A549 (cell line): ENCODE measurements around the gene SLC12A2. TPM values are rescaled to one million over a fixed set of nuclear protein-coding genes. Genes with fewer than 3 reads are reported as not detected.

Source experiments
- ATAC-seq, 2 experiments: fragments of 200-7000 bp in 1 of 2; fragments of >200 bp in 1 of 2; cut with Nextera tagmentation in 1 of 2; cut with Tn5 transposase in 1 of 2; 3 replicates each; pipeline versions ENCODE4 v1.8.0 to v1.9.1; 2018 to 2020; ENCODE audit warnings: mild to moderate bottlenecking in 1 of 2, moderate library complexity in 1 of 2
- CTCF ChIA-PET: fragments of 300-600 bp; sonication (Branson Sonifier 250); formaldehyde crosslinking; extraction: SDS; loops from one replicate; lab custom pipeline; 2021; ENCODE audit warnings: antibody characterized with exemption, inconsistent platforms; lab: Yijun Ruan, JAX
- POLR2A ChIA-PET: fragments of 350-600 bp; formaldehyde crosslinking; extraction: SDS; loops from one replicate; lab custom pipeline; 2021; ENCODE audit warnings: antibody characterized with exemption, inconsistent platforms; lab: Yijun Ruan, JAX
- DNase-seq, 2 experiments: peaks; one replicate each; pipeline versions ENCODE4 v3.0.0 to v3.0.0-alpha.2; 2011 to 2016; ENCODE audit warnings: low read depth in 1 of 2, low spot score in 1 of 2
- FAIRE-seq: peaks from 2 replicates; lab custom pipeline; 2011; peaks lifted over from hg19 to GRCh38; lab: Jason Lieb, UNC
- H3K27ac ChIP-seq, 2 experiments: fragments of >200 bp; sonication (Bioruptor Twin); formaldehyde crosslinking; 3 replicates each; pipeline ENCODE4 v1.5.1; 2016 to 2017
- H3K4me1 ChIP-seq: fragments of >200 bp; sonication (Bioruptor Twin); formaldehyde crosslinking; 3 replicates; pipeline ENCODE4 v1.6.1; 2016
- H3K4me2 ChIP-seq: fragments of >200 bp; sonication (Bioruptor Twin); formaldehyde crosslinking; 3 replicates; pipeline ENCODE4 v1.6.1; 2016
- H3K4me3 ChIP-seq: fragments of >200 bp; sonication (Bioruptor Twin); formaldehyde crosslinking; 3 replicates; pipeline ENCODE4 v1.5.1; 2016
- H3K9me3 ChIP-seq: fragments of >200 bp; sonication (Bioruptor Twin); formaldehyde crosslinking; 3 replicates; pipeline ENCODE4 v1.6.1; 2016
- CHD2 ChIP-seq: fragments of 150-350 bp; IDR thresholded peaks from 2 replicates; pipeline ENCODE4 v1.6.1; 2014; ENCODE audit warnings: low read length; ENCODE audit not compliant: partially characterized antibody
- EHF ChIP-seq: fragments of 250-450 bp; sonication (Bioruptor Pico); IDR thresholded peaks from 2 replicates; pipeline ENCODE4 v1.5.0; 2020; ENCODE audit warnings: mild to moderate bottlenecking
- EHMT2 ChIP-seq: fragments of 200-600 bp; sonication (generic); IDR thresholded peaks from 2 replicates; pipeline ENCODE4 v1.6.1; 2016; ENCODE audit warnings: antibody characterized with exemption, low read depth, mild to moderate bottlenecking, moderate library complexity
- FOSB ChIP-seq: fragments of 250-450 bp; sonication (Bioruptor Pico); IDR thresholded peaks from 2 replicates; pipeline ENCODE4 v1.5.0; 2020; ENCODE audit warnings: mild to moderate bottlenecking, moderate library complexity
- FOXS1 ChIP-seq: fragments of 250-450 bp; sonication (Bioruptor Pico); IDR thresholded peaks from 2 replicates; pipeline ENCODE4 v1.5.0; 2020; ENCODE audit warnings: mild to moderate bottlenecking, moderate library complexity
- HEYL ChIP-seq: fragments of 250-450 bp; sonication (Bioruptor Pico); IDR thresholded peaks from 2 replicates; pipeline ENCODE4 v1.8.0; 2021; ENCODE audit warnings: mild to moderate bottlenecking, moderate library complexity
- HMGXB4 ChIP-seq: fragments of 250-450 bp; sonication (Bioruptor Pico); IDR thresholded peaks from 2 replicates; pipeline ENCODE4 v1.5.0; 2021; ENCODE audit warnings: mild to moderate bottlenecking, moderate library complexity, borderline replicate concordance
- HOXB13 ChIP-seq: fragments of 250-450 bp; sonication (Bioruptor Pico); IDR thresholded peaks from 2 replicates; pipeline ENCODE4 v1.5.0; 2020; ENCODE audit warnings: low read depth, mild to moderate bottlenecking, moderate library complexity
- HOXB5 ChIP-seq: fragments of 250-450 bp; sonication (Bioruptor Pico); IDR thresholded peaks from 2 replicates; pipeline ENCODE4 v1.5.0; 2020; ENCODE audit warnings: mild to moderate bottlenecking, moderate library complexity
- JUNB ChIP-seq: fragments of >200 bp; sonication (Bioruptor Twin); formaldehyde crosslinking; IDR thresholded peaks from 2 replicates; pipeline ENCODE4 v1.6.1; 2016
- KDM1A ChIP-seq: fragments of 200-600 bp; sonication (generic); IDR thresholded peaks from 2 replicates; pipeline ENCODE4 v1.6.1; 2016; ENCODE audit warnings: low read depth, mild to moderate bottlenecking
- MAFK ChIP-seq: fragments of 450-650 bp; IDR thresholded peaks from 2 replicates; pipeline ENCODE4 v1.6.1; 2014; ENCODE audit not compliant: partially characterized antibody
- MYC ChIP-seq: IDR thresholded peaks from 2 replicates; pipeline ENCODE4 v1.6.1; 2012; ENCODE audit warnings: mild to moderate bottlenecking, inconsistent platforms, low read length, improper control_type of control experiment, borderline replicate concordance
- NPAS2 ChIP-seq: fragments of 250-450 bp; sonication (Bioruptor Pico); IDR thresholded peaks from 2 replicates; pipeline ENCODE4 v1.8.0; 2022; ENCODE audit warnings: mild to moderate bottlenecking, moderate library complexity, borderline replicate concordance
- NR3C1 ChIP-seq: fragments of >200 bp; sonication (Bioruptor Twin); formaldehyde crosslinking; IDR thresholded peaks from 3 replicates; pipeline ENCODE4 v1.6.1; 2017
- POLR2AphosphoS2 ChIP-seq: conservative IDR thresholded peaks from 2 replicates; pipeline ENCODE4 v1.6.1; 2012; ENCODE audit warnings: low read length, improper control_type of control experiment, inconsistent platforms
- RAD21 ChIP-seq, 2 experiments: fragments of >200 bp in 1 of 2; sonication (Bioruptor Twin) in 1 of 2; formaldehyde crosslinking in 1 of 2; IDR thresholded peaks in 1 of 2; conservative IDR thresholded peaks in 1 of 2; 2 replicates in 1 of 2; 3 replicates in 1 of 2; pipeline ENCODE4 v1.6.1; 2012 to 2018; ENCODE audit warnings: inconsistent platforms in 1 of 2
- RCOR1 ChIP-seq: fragments of 150-350 bp; IDR thresholded peaks from 2 replicates; pipeline ENCODE4 v1.6.1; 2014; ENCODE audit warnings: antibody characterized with exemption, low read length, low read depth
- RNF2 ChIP-seq: fragments of 200-600 bp; sonication (generic); IDR thresholded peaks from 2 replicates; pipeline ENCODE4 v1.6.1; 2016; ENCODE audit warnings: low read depth, mild to moderate bottlenecking, antibody characterized with exemption, moderate library complexity, borderline replicate concordance
- SREBF2 ChIP-seq: fragments of 450-650 bp; IDR thresholded peaks from 2 replicates; pipeline ENCODE4 v1.6.1; 2014; ENCODE audit warnings: mild to moderate bottlenecking, moderate library complexity
- TFCP2L1 ChIP-seq: fragments of 250-450 bp; sonication (Bioruptor Pico); IDR thresholded peaks from 2 replicates; pipeline ENCODE4 v1.5.0; 2021; ENCODE audit warnings: mild to moderate bottlenecking
- TP53 ChIP-seq: fragments of 250-450 bp; sonication (Bioruptor Pico); IDR thresholded peaks from 2 replicates; pipeline ENCODE4 v1.5.0; 2021; ENCODE audit warnings: mild to moderate bottlenecking, moderate library complexity
- WGBS: methylation state at CpG from one replicate; pipeline ENCODE4 v1.1.6; 2017; ENCODE audit errors: missing lambda C conversion rate; 5-methylcytosine and 5-hydroxymethylcytosine counted together
- polyA plus RNA-seq, 4 experiments: library from polyadenylated mRNA; depleted of rRNA in 3 of 4; stranded (reverse); fragments of >200 nt; fragmentation: RNase III in 1 of 4; extraction: RNeasy Plus Mini Kit Qiagen cat#74134 plus additional on column Dnase treatment in 1 of 4; gene quantifications; 2 replicates in 3 of 4; 3 replicates in 1 of 4; pipeline ENCODE4 v1.2.3, GENCODE V29; 2011 to 2017
- TF ChIP-seq, protein P1 (sequence below): fragments of 450-650 bp; IDR thresholded peaks from 2 replicates; pipeline ENCODE4 v1.6.1; 2014; ENCODE audit warnings: antibody characterized with exemption
- TF ChIP-seq, protein P2 (sequence below): IDR thresholded peaks from 2 replicates; pipeline ENCODE4 v1.6.1; 2012
- TF ChIP-seq, protein P3 (sequence below): IDR thresholded peaks from 2 replicates; pipeline ENCODE4 v1.6.1; 2012; ENCODE audit warnings: low read depth, borderline replicate concordance

Gene SLC12A2
- polyA plus RNA-seq, 2 of the 4 experiments (the other 2 are of a cell fraction) = 17.1 to 99.9 TPM

DNA sequence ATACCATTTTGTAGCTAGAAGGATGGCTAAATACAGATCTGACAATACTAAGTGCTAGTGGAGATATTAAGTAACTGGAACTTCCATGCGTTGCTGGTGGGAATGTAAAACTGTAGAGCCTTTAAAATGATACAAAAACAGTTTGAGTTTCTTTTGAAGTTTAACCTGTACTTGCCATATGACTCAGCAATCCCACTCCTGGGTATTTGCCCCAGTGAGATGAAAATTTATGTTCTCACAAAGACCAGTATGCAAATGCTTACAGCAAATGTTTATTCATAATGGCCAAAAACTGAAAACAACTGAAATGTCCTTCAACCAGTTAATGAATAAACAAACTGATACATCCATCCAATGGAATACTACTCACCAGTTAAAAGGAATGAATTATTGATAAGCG lies 137.3 kb downstream of the SLC12A2 start:
- H3K4me2 ChIP-seq = no peak overlapping the region
- H3K9me3 ChIP-seq = no peaks in the 10 kb centered on the region
- TF ChIP-seq, protein P1, sequence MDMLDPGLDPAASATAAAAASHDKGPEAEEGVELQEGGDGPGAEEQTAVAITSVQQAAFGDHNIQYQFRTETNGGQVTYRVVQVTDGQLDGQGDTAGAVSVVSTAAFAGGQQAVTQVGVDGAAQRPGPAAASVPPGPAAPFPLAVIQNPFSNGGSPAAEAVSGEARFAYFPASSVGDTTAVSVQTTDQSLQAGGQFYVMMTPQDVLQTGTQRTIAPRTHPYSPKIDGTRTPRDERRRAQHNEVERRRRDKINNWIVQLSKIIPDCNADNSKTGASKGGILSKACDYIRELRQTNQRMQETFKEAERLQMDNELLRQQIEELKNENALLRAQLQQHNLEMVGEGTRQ = no peak
- TF ChIP-seq RAD21 (conservative IDR thresholded peaks at IDR 0.05 in 1 of 2, IDR thresholded peaks at IDR 0.05 in 1 of 2) = no peak
- TF ChIP-seq RNF2 = no peak
- TF ChIP-seq FOSB (CRISPR knock-in tag) = no peak
- TF ChIP-seq, protein P2, sequence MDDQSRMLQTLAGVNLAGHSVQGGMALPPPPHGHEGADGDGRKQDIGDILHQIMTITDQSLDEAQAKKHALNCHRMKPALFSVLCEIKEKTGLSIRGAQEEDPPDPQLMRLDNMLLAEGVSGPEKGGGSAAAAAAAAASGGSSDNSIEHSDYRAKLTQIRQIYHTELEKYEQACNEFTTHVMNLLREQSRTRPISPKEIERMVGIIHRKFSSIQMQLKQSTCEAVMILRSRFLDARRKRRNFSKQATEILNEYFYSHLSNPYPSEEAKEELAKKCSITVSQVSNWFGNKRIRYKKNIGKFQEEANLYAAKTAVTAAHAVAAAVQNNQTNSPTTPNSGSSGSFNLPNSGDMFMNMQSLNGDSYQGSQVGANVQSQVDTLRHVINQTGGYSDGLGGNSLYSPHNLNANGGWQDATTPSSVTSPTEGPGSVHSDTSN = no peak
- TF ChIP-seq RCOR1 = no peak
- TF ChIP-seq FOXS1 (CRISPR knock-in tag) = no peak
- TF ChIP-seq TFCP2L1 (CRISPR knock-in tag) = no peak
- no peak for TF ChIP-seq HMGXB4 (CRISPR knock-in tag)
- no peak for TF ChIP-seq EHMT2
- no peak for TF ChIP-seq SREBF2
- no peak for TF ChIP-seq NPAS2 (CRISPR knock-in tag)
- no peak for TF ChIP-seq HOXB13
- no peak for TF ChIP-seq CHD2
- no peak overlapping the region for H3K27ac ChIP-seq
- H3K4me1 ChIP-seq = no peaks in the 10 kb centered on the region
- 79% methylated on average over 2 of the region's 2 CpGs for WGBS
- no peak overlapping the region for H3K4me3 ChIP-seq
- ChIA-PET POLR2A (no interaction called here), CTCF (no interaction called here)
- FAIRE-seq (no peak), DNase-seq (no peak), ATAC-seq (no peak)

- H3K4me2 ChIP-seq = no peak overlapping the region
- no peak overlapping the region for H3K27ac ChIP-seq
- WGBS = 5% methylated on average over 1 of the region's 1 CpG
- H3K4me3 ChIP-seq = no peak overlapping the region
- no peaks in the 10 kb centered on the region for H3K9me3 ChIP-seq
- ATAC-seq (no peak), DNase-seq (no peak)
- POLR2A ChIA-PET = no interaction called here
- TF ChIP-seq MAFK = no peak
- no peak for TF ChIP-seq JUNB
- no peak for TF ChIP-seq RNF2
- TF ChIP-seq KDM1A = no peak
- no peak for TF ChIP-seq HOXB5 (CRISPR knock-in tag)
- TF ChIP-seq, all 56 proteins: peak for 0
- no peak for FAIRE-seq
- CTCF ChIA-PET = interaction anchor here (1.0 kb wide), 1 partner anchor 11 kb away, joined by 3 read pairs; no protein-coding TSS in a partner anchor
- H3K4me1 ChIP-seq = peaks cover 5% of the 10 kb centered on the region; the same call in 1 of the 3 replicates
Measured at GRCh38 chr5:128224336-128224735, 140.8 kb downstream of the SLC12A2 start.

DNA sequence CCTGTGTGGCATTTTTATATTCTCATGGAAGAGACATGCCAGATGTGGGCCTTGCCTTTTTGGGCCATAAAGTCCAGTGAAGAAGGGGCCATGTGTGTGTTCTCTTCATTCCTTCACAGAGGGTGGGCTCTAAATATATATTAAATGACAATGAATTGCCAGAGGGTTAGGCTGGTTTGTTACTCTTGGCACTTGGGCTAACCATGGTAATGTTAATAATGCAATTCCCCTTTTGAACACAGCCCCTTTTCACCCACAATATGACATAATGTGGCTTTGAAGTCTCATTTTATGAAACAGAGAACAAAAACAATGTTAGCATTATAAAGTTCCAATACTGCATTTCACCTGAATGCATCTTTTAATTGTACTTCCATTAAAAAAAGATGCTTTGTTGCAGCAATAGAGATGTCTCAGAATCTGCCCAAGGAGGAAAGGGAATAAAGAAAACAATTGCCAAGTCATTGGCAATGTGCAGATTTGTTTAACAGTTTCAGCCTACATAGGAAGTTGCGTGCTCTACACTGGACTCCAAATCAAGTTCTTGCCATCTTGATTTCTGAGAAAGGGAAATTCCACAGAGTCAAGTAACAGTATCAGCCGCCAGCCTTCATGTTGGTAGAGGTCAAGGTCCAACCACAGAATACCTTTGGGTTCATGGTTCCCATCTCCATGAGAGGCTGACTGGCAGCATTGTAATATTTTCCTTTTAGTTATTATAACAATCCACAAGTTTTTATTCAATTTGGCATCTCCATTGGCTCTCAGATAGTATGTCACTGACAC lies 141.9 kb downstream of the SLC12A2 start:
- H3K4me3 ChIP-seq = no peak overlapping the region
- FAIRE-seq = no peak
- POLR2A ChIA-PET = no interaction called here
- peaks cover 5% of the 10 kb centered on the region; the same call in 1 of the 3 replicates for H3K4me1 ChIP-seq
- no peak overlapping the region for H3K27ac ChIP-seq
- no peak for ATAC-seq
- WGBS = 70% methylated on average over 2 of the region's 2 CpGs
- CTCF ChIA-PET = interaction anchor here (1.0 kb wide), 1 partner anchor 12 kb away, joined by 3 read pairs; no protein-coding TSS in a partner anchor
- no peaks in the 10 kb centered on the region for H3K9me3 ChIP-seq
- no peak overlapping the region for H3K4me2 ChIP-seq
- DNase-seq = no peak
- TF ChIP-seq, protein P3, sequence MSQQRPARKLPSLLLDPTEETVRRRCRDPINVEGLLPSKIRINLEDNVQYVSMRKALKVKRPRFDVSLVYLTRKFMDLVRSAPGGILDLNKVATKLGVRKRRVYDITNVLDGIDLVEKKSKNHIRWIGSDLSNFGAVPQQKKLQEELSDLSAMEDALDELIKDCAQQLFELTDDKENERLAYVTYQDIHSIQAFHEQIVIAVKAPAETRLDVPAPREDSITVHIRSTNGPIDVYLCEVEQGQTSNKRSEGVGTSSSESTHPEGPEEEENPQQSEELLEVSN = no peak
- no peak for TF ChIP-seq EHF (CRISPR knock-in tag)
- no peak for TF ChIP-seq MYC
- TF ChIP-seq NR3C1 = no peak
- no peak for TF ChIP-seq HEYL
- TF ChIP-seq POLR2AphosphoS2 = no peak
- TF ChIP-seq TP53 (CRISPR knock-in tag) = no peak
- no peak for TF ChIP-seq KDM1A
- TF ChIP-seq, protein P1 = no peak
